Fibroblast of peridontal ligament (primary cell): ENCODE results near the gene MKRN2OS.

Experiments used
- DNase-seq: peaks from one replicate; pipeline ENCODE4 v3.0.0-alpha.2; 2010; ENCODE audit errors: extremely low read depth

MKRN2OS gene

DNA sequence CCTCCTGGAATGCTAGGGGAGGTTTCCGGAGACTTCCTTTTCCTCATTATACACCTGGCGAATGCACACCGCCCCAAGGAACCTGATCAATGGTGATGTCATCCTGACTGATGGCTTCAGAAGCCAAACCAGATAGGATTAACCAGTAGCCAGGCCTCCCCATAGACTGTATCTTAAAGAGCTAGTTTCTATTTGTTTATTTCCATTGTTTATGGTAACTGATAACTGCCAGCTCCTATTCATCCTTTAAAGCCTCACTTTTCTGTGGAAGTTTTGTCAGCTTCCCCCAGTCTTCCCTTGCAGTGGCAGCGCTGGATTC lies at the start of gene MKRN2OS:
Gene MKRN2OS (minus strand): TSS at position 27 of the 319 bp plus-strand sequence. CDS start 35 bp downstream, outside the sequence.
- no peak for DNase-seq

DNA sequence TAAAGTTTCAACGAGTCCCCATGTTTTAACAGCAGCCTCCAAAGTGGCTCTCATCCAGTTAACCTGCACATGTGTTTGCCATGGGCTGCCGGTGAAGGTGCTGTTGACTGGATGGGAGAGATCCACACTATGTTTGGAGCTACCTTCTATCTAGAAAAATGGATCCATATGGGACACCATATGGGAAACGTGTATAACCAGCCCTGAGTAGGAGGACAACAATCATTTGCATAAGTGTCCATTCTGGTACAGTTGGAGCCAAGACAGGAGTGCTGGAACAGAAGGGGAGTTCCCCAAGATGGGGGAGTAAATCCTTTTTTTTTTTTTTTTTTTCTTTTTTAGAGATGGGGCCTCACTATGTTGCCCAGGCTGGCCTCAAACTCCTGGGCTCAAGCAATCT lies 48.2 kb upstream of the MKRN2OS start:
- DNase-seq = no peak

GRCh38 chr3:12591997-12592715 lies 46.9 kb upstream of the MKRN2OS start:
- no peak for DNase-seq

DNA sequence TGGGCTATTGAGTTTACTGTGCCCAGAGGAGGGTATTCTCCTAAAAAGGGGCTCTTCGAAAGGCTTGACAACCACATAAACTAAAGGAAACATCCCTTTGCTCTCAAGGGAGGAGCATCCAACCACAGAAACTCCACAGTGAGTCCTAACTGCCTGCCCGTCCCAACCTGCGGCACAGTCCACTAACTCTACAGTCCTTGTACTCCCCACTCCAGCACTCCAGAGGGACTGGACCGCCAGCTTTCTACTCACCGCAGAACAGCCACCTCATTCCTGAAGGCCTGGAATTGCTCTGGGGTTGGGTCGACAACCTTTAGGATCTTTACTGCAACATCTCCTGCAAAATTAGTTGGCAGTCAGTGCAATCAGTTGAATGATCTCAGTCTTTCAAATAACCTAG lies 46.2 kb upstream of the MKRN2OS start:
- no peak for DNase-seq

GRCh38 chr3:12590096-12590495 lies 44.8 kb upstream of the MKRN2OS start:
- DNase-seq = no peak

DNA sequence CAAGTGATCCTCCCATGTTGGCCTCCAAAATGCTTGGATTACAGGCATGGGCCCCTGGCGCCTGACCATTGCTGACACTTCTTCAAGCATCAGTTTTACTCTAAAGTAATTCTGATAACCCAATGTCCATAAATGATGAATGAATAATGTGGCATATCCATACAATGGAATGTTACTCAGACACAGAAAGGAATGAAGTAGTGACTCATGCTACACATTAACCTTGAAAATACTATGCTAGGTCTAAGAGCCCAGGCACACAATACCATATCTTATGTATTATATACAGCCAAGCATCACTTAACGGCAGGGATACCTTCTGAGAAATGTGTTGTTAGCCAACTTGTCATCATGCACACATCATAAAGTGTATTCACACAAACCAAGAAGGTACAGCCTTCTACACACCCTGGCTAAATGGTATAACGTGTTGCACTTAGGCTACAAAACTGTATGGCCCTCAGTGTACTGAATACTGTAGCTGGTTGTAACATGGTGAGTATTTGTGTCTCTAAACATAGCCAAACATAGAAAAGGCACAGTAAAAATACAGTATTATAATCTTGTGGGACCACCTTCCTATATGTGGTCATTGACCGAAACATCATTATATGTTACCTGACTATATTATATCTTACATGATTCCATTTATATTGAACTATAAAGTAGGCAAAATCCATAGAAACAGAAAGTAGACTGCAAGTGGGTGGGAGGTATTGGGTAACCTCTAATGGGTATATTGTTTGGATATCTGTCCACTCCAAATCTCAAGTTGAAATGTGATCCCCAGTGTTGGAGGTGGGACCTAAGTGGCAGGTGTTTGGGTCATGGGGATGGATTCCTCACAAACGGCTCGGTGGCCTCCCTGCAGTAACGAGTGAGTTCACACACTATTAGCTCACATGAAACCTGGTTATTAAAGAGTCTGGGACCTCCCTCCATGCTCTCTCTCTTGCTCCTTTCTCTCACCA lies 43.0 kb upstream of the MKRN2OS start:
- DNase-seq = peak; percentile 20

DNA sequence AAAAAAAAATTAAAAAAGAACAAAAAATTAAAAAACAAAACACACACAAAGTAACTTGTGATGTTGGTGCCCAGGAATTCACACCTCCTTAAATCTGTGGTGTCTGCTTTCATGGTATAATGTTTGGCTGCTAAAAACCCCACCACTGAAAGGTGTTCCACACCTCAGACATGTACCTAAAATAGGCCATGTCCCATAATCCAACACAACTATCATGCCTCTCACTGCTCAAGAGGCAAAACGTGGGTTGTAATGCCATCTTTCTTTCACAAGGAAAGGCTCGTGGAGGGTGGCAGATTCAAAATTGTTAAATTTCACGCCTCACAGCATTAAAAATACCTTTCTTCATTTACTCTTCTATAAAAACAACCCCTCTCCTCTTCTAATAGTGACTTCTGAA lies 41.1 kb upstream of the MKRN2OS start:
- no peak for DNase-seq

- DNase-seq = no peak
Measured at GRCh38 chr3:12585970-12586369, 40.7 kb upstream of the MKRN2OS start.

DNA sequence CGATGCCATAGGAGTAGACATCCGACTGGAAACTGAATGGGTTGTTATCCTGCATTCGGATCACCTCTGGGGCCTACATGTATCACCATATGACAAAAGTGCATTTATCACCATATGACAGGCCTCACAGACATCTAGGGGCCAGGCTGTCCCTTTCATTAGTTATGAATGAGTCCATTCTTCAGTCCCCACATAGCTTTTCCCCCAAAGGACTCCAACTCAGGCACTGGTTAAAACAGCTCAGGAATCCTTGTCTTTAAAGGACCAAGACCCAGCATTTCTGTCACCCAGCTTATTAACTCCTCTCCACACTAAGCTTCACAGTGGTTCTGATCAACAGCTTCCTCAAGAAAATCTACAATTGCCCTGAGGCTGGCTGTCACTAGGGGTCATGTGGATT lies 39.9 kb upstream of the MKRN2OS start:
- DNase-seq = no peak

DNA sequence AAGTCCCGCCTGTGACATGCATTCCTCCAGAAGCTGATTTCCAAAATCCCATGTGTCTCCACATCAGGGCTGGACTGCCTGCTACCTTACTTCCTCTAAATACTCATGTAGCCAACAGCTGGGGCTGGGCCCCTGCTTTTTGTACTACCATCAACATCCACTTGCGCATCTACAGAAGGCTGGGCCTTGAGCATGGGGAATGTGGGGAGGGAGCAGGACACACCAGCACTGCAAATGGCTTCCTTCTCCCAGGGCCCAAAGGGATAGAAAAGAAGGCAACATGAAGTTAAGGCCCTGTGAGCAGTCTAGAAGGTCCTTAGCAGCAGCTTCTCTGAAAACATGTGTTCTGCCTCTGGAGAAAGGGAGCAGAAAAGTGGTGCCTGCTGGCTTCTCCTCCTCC lies 38.8 kb upstream of the MKRN2OS start:
- DNase-seq = no peak

GRCh38 chr3:12583280-12583679 lies 38.0 kb upstream of the MKRN2OS start:
- DNase-seq = no peak

DNA sequence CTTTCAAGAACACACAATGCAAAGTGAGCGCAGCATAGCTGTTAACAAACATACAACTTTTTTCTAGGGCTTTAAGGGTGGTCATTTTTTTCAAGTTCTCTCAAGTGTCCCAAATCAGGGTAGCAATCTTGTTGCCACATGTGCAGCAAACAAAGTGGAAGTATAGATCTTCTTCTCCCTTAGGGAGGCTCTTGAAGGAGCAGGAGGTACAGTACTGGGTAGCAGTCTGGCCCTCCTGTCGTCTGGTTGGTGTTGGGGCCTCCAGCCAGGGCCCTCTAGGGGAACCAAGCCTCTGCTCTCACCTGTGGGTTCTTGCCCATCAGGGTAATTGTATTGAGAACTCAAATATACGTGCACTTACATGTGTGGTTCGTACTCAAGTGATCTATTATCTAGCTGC lies 37.4 kb upstream of the MKRN2OS start:
- DNase-seq = no peak

- DNase-seq = peak; percentile 19
Measured at GRCh38 chr3:12579905-12580304, 34.6 kb upstream of the MKRN2OS start.

GRCh38 chr3:12579456-12579855 lies 34.2 kb upstream of the MKRN2OS start:
- no peak for DNase-seq

DNA sequence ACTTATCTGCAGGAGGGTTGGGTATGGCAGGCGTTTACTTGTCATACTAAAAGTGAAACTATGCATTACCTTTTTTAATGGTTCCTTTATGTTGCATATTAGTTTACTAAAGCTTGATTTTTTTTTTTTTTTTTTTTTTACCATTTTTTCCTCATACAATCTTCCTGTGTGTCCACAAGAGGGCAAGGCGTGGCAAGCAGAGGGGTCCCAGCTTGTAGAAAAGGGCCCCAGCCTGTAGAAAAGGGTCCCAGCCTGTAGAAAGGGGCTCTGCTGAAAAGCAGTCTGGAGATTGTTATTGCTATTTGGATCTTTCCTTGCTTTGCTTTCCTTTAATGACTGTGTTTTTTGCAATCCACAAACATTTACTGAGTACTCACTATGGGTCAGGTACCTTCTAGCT lies 33.4 kb upstream of the MKRN2OS start:
- no peak for DNase-seq

DNA sequence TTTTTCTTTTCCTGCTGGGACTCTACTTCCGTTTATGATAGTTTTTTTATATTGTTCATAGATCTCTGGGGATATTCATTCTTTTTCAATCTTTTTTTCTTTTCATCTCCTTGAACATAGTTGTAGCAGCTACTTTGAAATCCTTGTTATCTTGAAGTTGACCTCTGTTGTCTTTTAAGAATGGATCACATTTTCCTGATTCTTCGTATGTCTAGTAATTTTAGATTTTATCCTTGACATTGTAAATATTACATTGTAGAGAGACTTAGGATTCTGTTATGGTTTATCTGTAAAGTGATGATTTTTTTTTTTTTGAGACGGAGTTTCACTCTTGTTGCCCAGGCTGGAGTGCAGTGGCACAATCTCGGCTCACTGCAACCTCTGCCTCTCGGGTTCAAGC lies 32.1 kb upstream of the MKRN2OS start:
- no peak for DNase-seq

GRCh38 chr3:12574661-12575060 lies 29.4 kb upstream of the MKRN2OS start:
- DNase-seq = no peak

DNA sequence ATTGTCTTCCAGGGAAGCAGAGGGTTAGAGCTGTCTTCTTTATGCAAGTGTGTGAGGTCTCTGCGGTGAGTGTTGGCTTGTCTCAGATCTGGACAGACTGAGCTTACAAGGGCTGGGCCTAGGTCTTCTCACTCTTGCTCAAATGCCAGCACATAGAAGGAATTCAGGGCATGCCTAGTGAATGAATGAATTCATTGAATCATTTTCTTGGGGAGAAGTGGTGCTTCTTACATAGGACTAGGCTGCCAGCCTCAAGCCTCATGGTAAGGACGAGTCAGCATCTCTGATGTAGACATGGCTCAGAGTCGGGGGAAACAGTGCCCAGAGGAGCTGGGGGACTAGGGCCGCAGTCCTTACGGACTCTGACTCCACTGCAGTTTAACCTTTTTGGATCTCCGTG lies 28.8 kb upstream of the MKRN2OS start:
- DNase-seq = no peak

- no peak for DNase-seq
Measured at GRCh38 chr3:12571986-12572385, 26.7 kb upstream of the MKRN2OS start.

DNA sequence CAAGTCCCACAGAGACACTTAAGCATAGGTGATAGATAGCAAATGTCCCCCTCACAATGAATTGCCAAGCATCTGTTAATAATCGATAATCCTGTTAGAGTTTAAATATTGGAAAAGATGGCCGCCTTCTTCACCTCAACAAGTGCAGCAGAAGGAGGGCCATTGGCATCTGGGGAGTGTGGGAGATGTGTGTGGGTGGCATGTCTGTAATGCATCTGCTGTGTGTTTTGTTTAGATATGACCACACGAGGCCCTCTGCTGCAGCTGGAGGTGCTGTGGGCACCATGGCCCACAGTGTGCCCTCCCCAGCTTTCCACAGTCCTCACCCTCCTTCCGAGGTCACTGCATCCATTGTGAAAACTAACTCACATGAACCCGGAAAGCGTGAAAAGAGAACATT lies 24.5 kb upstream of the MKRN2OS start:
- DNase-seq = no peak

- DNase-seq = no peak
Measured at GRCh38 chr3:12568747-12569146, 23.4 kb upstream of the MKRN2OS start.

DNA sequence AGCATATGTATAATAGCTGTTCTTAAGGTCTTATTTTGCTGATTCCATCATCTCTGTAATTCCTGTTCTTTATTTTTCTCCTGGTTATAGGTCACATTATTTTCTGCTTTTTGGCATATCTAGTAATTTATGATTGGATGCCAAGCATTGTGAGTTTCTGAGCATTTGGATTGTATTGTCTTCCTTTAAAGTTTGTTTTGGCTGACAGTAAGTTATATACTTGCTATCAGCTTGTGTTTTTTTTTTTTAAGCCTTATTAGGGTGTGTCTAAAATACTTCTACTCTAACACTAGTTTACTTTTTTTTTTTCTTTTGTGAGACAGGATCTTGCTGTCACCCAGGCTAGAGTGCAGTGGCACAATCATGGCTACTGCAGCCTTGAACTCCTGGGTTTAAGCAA lies 21.7 kb upstream of the MKRN2OS start:
- no peak for DNase-seq

DNA sequence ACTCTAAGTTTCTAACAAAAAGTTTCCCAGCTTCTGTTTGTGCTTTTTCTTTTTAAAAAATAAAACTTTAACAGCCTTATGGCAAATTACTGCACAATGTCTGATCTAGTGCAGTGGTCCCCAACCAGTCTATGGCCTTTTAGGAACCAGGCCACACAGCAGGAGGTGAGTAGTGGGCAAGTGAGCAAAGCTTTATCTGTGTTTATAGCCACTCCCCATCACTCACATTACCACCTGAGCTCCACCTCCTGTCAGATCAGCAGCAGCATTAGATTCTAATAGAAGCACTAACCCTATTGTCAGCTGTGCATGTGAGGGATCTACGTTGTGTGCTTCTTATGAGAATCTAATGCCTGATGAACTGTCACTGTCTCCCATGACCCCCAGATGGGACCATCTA lies 17.2 kb upstream of the MKRN2OS start:
- DNase-seq = no peak
